ENCODE results near the gene CAPNS2. TPM values are rescaled to one million over a fixed set of nuclear protein-coding genes. Genes with fewer than 3 reads are reported as not detected.
"Not testable (repeated sequence)": the region's sequence is repeated elsewhere in the genome, so short reads cannot be mapped to it uniquely, and the experiment has no call there.

The CAPNS2 gene
- total RNA-seq, 2 experiments from 2014 or later = not detected

GRCh38 chr16:55613613-55614335 lies 47.3 kb downstream of the CAPNS2 start:
- H3K4me3 Mint-ChIP-seq = no peak overlapping the region
- H3K27ac Mint-ChIP-seq = no peak overlapping the region
- ChIA-PET CTCF (no interaction called here), POLR2A (no interaction called here)
- no peaks in the 10 kb centered on the region for H3K36me3 Mint-ChIP-seq (ENCODE audit: low read depth)
- no peaks in the 10 kb centered on the region for H3K9me3 Mint-ChIP-seq (ENCODE audit: insufficient read depth)
- ATAC-seq (no peak), DNase-seq (no peak)
- H3K27me3 Mint-ChIP-seq (ENCODE audit: low read depth) = no peaks in the 10 kb centered on the region
- no peaks in the 10 kb centered on the region for H3K4me1 Mint-ChIP-seq (ENCODE audit: low read depth)

DNA sequence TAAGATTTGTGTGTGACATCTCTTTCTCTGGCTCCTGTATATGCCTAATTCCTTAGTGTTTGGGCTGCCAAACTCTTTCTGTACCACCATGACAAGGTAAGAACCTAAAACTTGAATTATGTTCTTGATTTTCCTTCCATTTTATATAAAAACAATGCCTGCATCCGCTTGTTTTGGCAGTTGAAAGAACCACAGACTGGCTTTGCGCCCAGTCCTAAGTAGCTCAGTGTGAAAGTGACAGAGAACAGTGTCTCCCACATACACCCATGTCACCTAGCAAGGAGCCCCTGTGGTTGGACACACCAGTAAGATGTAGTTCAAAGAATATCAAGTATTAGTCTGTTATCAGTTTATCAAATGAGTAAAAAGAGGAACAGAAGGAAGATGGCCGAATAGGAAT lies 48.6 kb downstream of the CAPNS2 start:
- no peak overlapping the region for H3K4me3 Mint-ChIP-seq
- DNase-seq = no peak
- no peaks in the 10 kb centered on the region for H3K9me3 Mint-ChIP-seq (ENCODE audit: insufficient read depth)
- CTCF ChIA-PET = no interaction called here
- no peaks in the 10 kb centered on the region for H3K36me3 Mint-ChIP-seq (ENCODE audit: low read depth)
- ATAC-seq = no peak
- H3K4me1 Mint-ChIP-seq (ENCODE audit: low read depth) = no peaks in the 10 kb centered on the region
- H3K27ac Mint-ChIP-seq = no peak overlapping the region
- no peaks in the 10 kb centered on the region for H3K27me3 Mint-ChIP-seq (ENCODE audit: low read depth)
- POLR2A ChIA-PET = no interaction called here

- not testable (repeated sequence) for H3K4me3 Mint-ChIP-seq
Observed at GRCh38 chr16:55615670-55616069, 49.2 kb downstream of the CAPNS2 start.

More at GRCh38 chr16:55615670-55616069, 49.2 kb downstream of the CAPNS2 start:
- H3K4me1 Mint-ChIP-seq (ENCODE audit: low read depth); CTCF ChIA-PET; H3K27ac Mint-ChIP-seq; H3K36me3 Mint-ChIP-seq (ENCODE audit: low read depth); POLR2A ChIA-PET; H3K27me3 Mint-ChIP-seq (ENCODE audit: low read depth); ATAC-seq; DNase-seq; H3K9me3 Mint-ChIP-seq (ENCODE audit: insufficient read depth): not testable (repeated sequence)

Other genes with a start within 250 kb of the CAPNS2 start
- not detected for gene IRX6, start 242.5 kb upstream of the CAPNS2 start, total RNA-seq
- gene MMP2, start 87.5 kb upstream of the CAPNS2 start, total RNA-seq = not detected
- under 1 TPM in 1 of 2 experiments, not detected in 1; 0.37 TPM for gene LPCAT2, start 57.6 kb upstream of the CAPNS2 start, total RNA-seq
- not detected for gene SLC6A2, start 89.3 kb downstream of the CAPNS2 start, total RNA-seq

Measured in activated CD8-positive, alpha-beta T cell treated with anti-CD3 and anti-CD28 coated beads, Interleukin-2, amount 10 ng/mL, durations not matched to agents 7 days and 5 days (primary cell).